Stimulated activated CD4-positive, alpha-beta T cell treated with anti-CD3 and anti-CD28 coated beads, TNF-alpha, amount 100 ng/mL, for 1 hour (primary cell): ENCODE data around the gene SLC15A3.

ENCODE experiments used
- DNase-seq, 3 donors: peaks; one replicate each; pipeline ENCODE4 v3.0.0-alpha.2; 2020; ENCODE audit warnings: low read depth in 3 of 3, low spot score in 1 of 3

The SLC15A3 gene

GRCh38 chr11:60930394-60930793 is 21.6 kb downstream of the SLC15A3 start:
- no peak for DNase-seq

DNA sequence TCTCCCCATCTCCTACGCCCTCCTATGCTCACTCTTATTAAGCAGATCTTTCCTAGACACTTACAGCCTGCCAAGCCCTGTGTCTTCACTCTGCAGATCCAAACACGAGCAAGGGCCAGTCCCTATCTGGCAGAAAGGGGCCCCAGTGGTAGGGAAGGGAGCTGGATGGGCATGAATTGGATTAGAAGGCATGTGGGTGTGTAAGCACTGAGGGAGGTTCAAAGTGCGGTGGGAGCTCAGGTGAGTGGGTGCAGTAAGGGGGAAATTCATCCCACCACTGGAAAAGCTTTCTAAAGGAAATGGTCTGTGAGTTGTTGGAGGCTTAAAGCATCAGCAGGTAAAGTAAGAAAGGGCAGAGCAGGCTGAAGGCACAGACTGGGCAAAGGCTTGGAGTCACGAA is 22.2 kb downstream of the SLC15A3 start:
- no peak for DNase-seq

DNA sequence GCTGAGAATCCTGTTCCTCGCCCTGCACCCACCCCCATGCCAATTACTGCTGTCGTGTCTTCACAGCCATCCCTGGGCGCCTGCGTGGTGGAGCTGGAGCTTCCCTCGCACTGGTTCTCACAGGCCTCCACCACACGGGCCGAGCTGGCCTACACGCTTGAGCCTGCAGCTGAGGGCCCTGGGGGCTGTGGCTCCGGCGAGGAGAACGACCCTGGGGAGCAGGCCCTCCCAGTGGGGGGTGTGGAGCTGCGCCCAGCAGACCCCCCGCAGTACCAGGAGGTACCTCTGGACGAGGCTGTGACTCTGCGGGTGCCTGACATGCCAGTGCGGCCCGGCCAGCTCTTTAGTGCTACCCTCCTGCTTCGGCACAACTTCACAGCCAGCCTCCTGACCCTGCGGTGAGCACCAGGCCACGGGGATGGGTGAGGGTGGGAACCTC is 23.4 kb downstream of the SLC15A3 start:
- no peak for DNase-seq

DNA sequence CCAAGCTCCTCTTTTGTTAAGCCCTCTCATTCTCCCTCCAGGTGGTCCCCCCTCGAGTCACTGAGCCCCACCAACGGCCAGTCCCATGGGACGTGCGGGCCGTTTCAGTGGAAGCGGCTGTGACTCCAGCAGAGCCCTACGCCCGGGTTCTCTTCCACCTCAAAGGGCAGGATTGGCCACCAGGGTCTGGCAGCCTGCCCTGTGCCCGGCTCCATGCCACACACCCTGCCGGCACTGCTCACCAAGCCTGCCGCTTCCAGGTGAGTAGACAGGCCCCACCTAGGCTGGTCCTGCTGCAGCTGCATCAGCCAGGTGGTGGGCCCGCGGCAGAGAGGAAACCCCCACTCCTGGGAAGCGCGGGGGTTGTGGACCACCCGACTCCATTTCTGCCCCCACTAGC is 24.4 kb downstream of the SLC15A3 start:
- no peak for DNase-seq

- DNase-seq: no peak
Observed at GRCh38 chr11:60927061-60927592, 24.8 kb downstream of the SLC15A3 start.

DNA sequence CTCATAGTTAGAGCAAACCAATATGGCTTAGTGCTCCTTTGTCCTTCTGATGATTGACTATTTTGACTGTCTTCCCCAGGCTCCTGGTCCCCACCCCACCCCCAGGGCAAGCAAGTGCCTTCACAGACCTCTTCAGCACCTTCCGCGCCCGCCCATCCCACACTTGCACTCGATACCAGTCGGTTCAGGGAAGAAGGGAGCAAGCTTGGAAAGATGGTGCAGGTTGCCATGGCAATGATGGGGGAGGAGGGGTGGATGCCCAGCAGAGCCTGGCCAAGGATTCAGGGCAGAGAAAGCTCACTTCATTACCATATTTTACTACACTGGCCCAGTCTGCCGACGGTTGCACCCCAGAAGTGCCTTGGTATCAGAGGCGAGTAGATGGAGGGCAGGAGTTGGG is 25.5 kb downstream of the SLC15A3 start:
- DNase-seq: no peak

DNA sequence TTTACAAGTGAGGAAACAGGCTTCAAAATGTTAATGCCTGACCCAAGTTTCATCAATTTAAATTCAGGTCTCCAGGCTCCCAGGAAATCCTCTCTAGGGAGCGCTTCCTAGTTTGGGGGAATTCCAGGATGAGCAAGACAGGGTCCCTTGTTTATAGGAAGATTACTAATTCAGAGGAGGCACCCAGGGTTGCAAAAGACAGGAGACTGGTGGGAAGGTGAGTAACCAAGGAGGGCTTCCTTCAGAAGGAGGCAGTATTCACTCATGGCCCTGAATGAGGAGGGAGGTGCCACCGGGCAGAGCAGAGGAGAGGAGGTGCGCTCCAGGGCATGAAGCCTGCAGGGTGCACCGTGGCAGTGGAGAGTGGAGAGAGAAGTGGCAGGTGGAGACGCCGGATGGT is 26.1 kb downstream of the SLC15A3 start:
- DNase-seq: no peak

DNA sequence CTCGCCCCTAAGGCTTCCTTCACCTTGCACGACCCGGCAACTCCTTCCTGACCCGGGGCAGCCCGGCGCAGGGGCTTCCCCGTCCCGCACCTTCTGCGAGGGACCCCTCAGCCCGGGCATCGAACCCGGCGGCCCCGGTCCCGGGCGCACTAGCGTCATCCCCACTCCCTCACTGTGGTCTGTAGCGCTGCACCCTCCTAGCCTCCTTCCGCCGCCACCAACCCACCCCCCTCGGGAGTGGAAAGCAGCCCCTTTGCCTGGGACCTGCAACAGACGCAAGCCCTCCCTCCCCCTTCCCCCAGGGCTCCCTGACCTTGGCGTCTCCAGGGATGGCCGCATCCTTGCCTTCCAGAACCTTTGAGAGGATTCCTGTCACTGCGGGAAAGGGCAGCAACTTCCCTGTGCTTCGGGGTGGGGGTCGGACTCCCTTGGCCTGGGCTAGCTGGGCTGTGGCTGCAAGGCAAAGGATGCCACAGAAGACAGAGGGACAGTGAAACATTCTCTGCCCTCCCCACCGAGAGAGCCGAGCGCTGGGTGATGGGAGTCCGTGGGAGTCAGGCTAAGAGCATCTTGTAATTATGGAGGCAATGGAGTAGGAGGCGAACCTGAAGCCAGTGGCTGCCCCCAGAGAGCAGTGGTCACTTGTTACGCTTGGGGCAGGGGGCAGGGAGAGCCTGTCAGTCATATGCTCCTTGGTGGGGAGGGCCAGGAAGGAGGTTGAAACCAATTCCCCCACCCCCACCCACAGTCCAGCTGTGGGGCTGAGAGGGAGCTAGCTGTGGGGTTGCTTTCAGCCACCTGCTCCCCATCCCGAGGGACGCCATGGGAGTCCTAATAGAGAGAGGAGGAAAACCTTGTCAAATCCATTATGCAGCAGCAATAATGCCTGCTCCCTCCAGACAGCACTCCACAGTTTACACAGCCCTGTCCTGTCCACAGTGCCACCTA is 26.8 kb downstream of the SLC15A3 start:
- no peak for DNase-seq

- no peak for DNase-seq
Observed at GRCh38 chr11:60924110-60924905, 27.7 kb downstream of the SLC15A3 start, which contains the start of gene TMEM132A. TMEM132A (plus strand) TSS chr11:60924460; CDS start chr11:60924634, 174 bp downstream.

- DNase-seq: no peak
Observed at GRCh38 chr11:60923800-60924109, 28.2 kb downstream of the SLC15A3 start.

GRCh38 chr11:60923326-60923725 is 28.6 kb downstream of the SLC15A3 start:
- no peak for DNase-seq

- no peak for DNase-seq
Observed at GRCh38 chr11:60922906-60923305, 29.1 kb downstream of the SLC15A3 start.

DNA sequence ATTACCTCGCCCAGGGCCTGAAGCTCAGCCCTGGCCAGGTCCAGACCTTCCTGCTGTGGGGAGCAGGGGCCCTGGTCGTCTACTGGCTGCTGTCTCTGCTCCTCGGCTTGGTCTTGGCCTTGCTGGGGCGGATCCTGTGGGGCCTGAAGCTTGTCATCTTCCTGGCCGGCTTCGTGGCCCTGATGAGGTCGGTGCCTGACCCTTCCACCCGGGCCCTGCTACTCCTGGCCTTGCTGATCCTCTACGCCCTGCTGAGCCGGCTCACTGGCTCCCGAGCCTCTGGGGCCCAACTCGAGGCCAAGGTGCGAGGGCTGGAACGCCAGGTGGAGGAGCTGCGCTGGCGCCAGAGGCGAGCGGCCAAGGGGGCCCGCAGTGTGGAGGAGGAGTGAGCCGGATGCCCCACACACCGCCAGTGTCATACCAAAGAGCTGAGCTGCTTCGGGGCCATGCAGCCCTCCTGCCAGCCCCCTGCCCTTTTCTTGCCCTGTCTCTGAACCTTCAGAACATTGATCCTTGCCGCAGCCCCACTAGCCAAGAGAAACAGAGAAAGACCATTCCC is 30.1 kb downstream of the SLC15A3 start:
- no peak for DNase-seq

DNA sequence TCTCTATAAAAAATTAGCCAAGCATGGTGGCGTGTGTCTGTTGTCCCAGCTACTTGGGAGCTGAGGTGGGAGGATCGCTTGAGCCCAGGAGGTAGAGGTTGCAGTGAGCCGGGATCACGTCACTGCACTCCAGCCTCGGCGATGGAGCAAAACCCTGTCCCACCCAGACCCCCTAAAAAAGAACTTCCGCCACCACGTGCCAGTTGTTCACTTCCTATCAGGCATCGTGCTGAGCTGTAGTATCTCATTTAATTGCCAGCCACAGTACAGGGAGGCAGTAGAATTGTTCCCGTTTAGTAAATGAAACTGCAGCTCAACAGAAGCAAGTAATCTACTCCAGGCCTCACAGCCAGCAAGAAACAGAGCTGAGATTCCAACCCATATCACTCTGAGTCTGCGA is 30.7 kb downstream of the SLC15A3 start:
- no peak for DNase-seq

- no peak for DNase-seq
Observed at GRCh38 chr11:60919956-60920355, 32.0 kb downstream of the SLC15A3 start.

DNA sequence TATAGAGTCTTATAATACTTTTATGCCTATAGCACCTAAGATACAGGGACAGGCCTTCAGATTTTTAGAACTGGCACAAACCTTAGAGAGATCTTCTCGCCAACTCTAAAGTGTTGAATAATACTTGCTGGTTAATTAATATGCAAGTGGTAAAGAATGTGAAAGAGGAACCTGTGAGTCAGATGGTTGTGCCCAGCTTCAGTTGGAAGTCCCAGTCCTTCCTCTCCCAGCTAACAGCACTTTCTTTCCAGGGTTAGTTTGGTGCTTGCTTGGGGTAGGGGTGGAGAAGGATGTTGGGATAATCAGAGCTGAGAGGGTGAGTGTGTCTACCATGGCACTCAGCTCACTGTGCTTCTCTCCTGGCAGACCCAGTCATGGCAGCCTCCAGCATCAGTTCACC is 32.7 kb downstream of the SLC15A3 start:
- DNase-seq: no peak

DNA sequence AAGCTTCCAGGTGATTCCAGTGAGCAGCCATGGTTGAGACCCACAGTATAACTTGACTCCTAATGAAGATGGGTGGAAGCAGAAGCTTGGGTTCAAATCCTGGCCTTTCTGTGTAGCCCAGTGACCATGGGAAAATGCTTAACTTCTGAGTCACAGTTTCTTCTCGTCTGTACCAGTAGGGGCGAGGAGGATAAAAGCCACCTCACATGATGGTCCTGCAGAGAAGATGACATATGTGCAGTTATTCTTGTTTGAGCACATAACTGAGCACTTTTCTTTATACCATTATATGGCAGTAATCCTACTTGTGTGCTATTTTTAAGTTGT is 33.1 kb downstream of the SLC15A3 start:
- DNase-seq: no peak

DNA sequence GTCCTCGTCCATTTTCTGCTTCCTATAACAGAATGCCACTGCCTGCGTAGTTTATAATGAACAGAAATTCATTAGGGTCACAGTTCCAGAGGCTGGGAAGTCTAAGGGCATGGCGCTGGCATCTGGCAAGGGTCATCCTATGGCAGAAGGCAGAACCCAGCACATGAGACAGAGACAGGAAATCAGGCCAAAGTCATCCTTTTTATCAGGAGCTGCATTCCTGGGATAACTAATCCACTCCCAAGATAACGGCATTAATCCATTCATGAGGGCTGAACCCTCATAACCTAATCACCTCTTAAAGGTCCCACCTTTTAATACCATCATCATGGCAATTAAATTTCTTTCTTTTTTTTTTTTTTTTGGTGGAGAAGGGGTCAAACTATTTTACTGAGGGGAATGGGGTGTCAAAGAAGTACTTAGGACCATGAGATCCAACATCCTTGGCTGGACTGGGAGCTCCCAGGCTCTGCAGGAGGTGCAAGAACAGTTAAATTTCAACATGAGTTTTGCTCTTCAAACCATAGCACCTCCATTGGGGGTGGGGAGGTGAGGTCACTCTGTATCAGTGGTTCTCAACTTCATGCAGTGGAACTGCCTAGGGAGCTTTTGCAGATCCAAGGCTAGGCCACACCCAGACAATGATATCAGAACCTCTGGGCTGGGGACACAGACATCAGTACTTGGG is 33.6 kb downstream of the SLC15A3 start:
- DNase-seq: no peak

- no peak for DNase-seq
Observed at GRCh38 chr11:60917267-60917666, 34.7 kb downstream of the SLC15A3 start.

DNA sequence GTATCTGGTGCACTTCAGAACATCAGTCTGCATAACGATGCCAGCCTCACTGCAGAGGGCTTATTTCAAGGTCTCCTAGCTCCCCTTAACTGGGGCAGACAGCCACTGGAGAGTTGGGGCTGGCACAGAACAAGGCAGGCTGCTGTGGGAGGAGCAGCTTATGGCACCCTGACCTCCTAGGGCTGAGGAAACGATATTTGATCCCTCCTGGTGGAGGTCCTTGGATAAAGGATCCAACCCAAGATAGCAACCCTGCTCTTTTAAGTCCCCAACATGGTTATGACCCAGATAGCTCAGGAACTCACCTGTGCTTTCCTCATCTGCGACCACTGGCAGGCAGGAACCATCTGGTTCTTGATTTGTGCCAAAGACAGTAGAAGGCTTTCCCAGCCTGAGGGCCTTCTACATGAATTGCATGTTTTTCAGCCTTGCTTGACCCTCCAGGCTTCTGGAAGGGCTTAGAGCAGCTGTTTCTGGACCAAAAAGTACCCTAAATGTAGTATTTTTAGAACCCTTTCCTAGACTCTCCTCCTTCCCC is 35.2 kb downstream of the SLC15A3 start:
- DNase-seq: no peak
